Fibroblast of lung (primary cell): ENCODE data around the gene VWDE. TPM values are rescaled to one million over a fixed set of nuclear protein-coding genes. Genes with fewer than 3 reads are reported as not detected.

Experiments used
- DNase-seq, 2 donors: peaks; one replicate each; pipeline versions ENCODE4 v3.0.0 to v3.0.0-alpha.2; 2010; ENCODE audit warnings: low read depth in 2 of 2
- H2AFZ ChIP-seq: 2 replicates; pipeline ENCODE4 v1.5.1; 2012; ENCODE audit warnings: low read length, control low read depth, inconsistent platforms
- H3K27ac ChIP-seq: 2 replicates; pipeline ENCODE4 v1.5.1; 2011; ENCODE audit warnings: low read length, control low read depth; ENCODE audit not compliant: insufficient read depth
- H3K27me3 ChIP-seq: 2 replicates; pipeline ENCODE4 v1.5.1; 2011; ENCODE audit warnings: mild to moderate bottlenecking, low read length; ENCODE audit not compliant: control insufficient read depth, insufficient read depth
- H3K36me3 ChIP-seq: 2 replicates; pipeline ENCODE4 v1.5.1; 2011; ENCODE audit warnings: low read length; ENCODE audit not compliant: control insufficient read depth, insufficient read depth
- H3K4me1 ChIP-seq: 2 replicates; pipeline ENCODE4 v1.5.1; 2011; ENCODE audit warnings: low read length; ENCODE audit not compliant: control insufficient read depth, insufficient read depth; ENCODE audit errors: extremely low read depth
- H3K4me2 ChIP-seq: 2 replicates; pipeline ENCODE4 v1.5.1; 2011; ENCODE audit warnings: low read length, control low read depth; ENCODE audit not compliant: insufficient read depth; ENCODE audit errors: extremely low read depth
- H3K4me3 ChIP-seq, 4 experiments: fragments of 200-600 bp in 1 of 4; sonication (generic) in 1 of 4; replicated peaks in 1 of 4; 2 replicates each; pipeline ENCODE4 v1.5.1; 2011 to 2016; ENCODE audit warnings: low read length in 4 of 4, low read depth in 3 of 4, mild to moderate bottlenecking in 3 of 4, control low read depth in 2 of 4, inconsistent platforms in 1 of 4, mixed read lengths in 1 of 4; ENCODE audit not compliant: insufficient read depth in 1 of 4; ENCODE audit errors: control extremely low read depth in 1 of 4
- H3K79me2 ChIP-seq: 2 replicates; pipeline ENCODE4 v1.5.1; 2012; ENCODE audit warnings: mild to moderate bottlenecking, low read length, inconsistent platforms; ENCODE audit not compliant: control insufficient read depth, insufficient read depth
- H3K9ac ChIP-seq: 2 replicates; pipeline ENCODE4 v1.5.1; 2011; ENCODE audit warnings: mild to moderate bottlenecking, low read length, control low read depth; ENCODE audit not compliant: insufficient read depth
- H3K9me3 ChIP-seq: 2 replicates; pipeline ENCODE4 v1.5.1; 2012; ENCODE audit warnings: low read depth, low read length; ENCODE audit not compliant: control insufficient read depth, insufficient read depth
- H4K20me1 ChIP-seq: 2 replicates; pipeline ENCODE4 v1.5.1; 2011; ENCODE audit warnings: low read length; ENCODE audit not compliant: control insufficient read depth, insufficient read depth; ENCODE audit errors: extremely low read depth
- CTCF ChIP-seq, 2 donors: IDR thresholded peaks in 1 of 2; conservative IDR thresholded peaks in 1 of 2; 1 replicate in 1 of 2; 2 replicates in 1 of 2; pipeline ENCODE4 v1.5.1; 2011 to 2012; ENCODE audit warnings: low read length in 2 of 2, control low read depth in 1 of 2, inconsistent platforms in 1 of 2, low read depth in 1 of 2, mild to moderate bottlenecking in 1 of 2
- EZH2 ChIP-seq: IDR thresholded peaks from 2 replicates; pipeline ENCODE4 v1.5.1; 2012; ENCODE audit warnings: low read length, control low read depth, mild to moderate bottlenecking; ENCODE audit errors: missing control alignments
- polyA plus RNA-seq, 2 donors: library from polyadenylated mRNA; depleted of rRNA in 1 of 2; stranded (reverse) in 1 of 2; unstranded in 1 of 2; fragments of >200 nt; gene quantifications; 2 replicates each; pipeline ENCODE4 v1.2.1, GENCODE V29; 2011 to 2012; ENCODE audit warnings: missing spikeins in 1 of 2
- total RNA-seq: library from RNA; depleted of rRNA; stranded (reverse); fragments of >200 nt; gene quantifications from 2 replicates; pipeline ENCODE4 v1.2.1, GENCODE V29; 2014

VWDE gene
- total and polyA plus RNA-seq, 2 donors (not counting 1 experiment from before 2014, with no cell fraction given): 0.09 to 0.17 TPM

- no peak for TF ChIP-seq EZH2
- no peak for TF ChIP-seq CTCF (conservative IDR thresholded peaks at IDR 0.05 in 1 of 2, IDR thresholded peaks at IDR 0.05 in 1 of 2; ENCODE audit: low read depth in 1 of 2, low read length in 2 of 2)
- DNase-seq: no peak
- Histone ChIP-seq H3K27me3 (no peaks in the 10 kb centered on the region), H3K9ac (no peak overlapping the region), H3K27ac (no peak overlapping the region), H3K4me1 (no peaks in the 10 kb centered on the region), H3K4me2 (no peak overlapping the region), H4K20me1 (no peaks in the 10 kb centered on the region), H2AFZ (no peak overlapping the region), H3K79me2 (no peaks in the 10 kb centered on the region), H3K9me3 (no peaks in the 10 kb centered on the region), H3K4me3 (no peak overlapping the region), H3K36me3 (no peaks in the 10 kb centered on the region)
Measured at GRCh38 chr7:12325646-12326045, 78.0 kb downstream of the VWDE start.

GRCh38 chr7:12323415-12323814 lies 80.2 kb downstream of the VWDE start:
- Histone ChIP-seq H4K20me1 (no peaks in the 10 kb centered on the region), H3K79me2 (no peaks in the 10 kb centered on the region), H3K27ac (no peak overlapping the region), H3K36me3 (no peaks in the 10 kb centered on the region), H2AFZ (no peak overlapping the region), H3K4me2 (no peak overlapping the region), H3K9me3 (no peaks in the 10 kb centered on the region), H3K9ac (no peak overlapping the region), H3K4me3 (no peak overlapping the region), H3K27me3 (no peaks in the 10 kb centered on the region), H3K4me1 (no peaks in the 10 kb centered on the region)
- TF ChIP-seq CTCF (conservative IDR thresholded peaks at IDR 0.05 in 1 of 2, IDR thresholded peaks at IDR 0.05 in 1 of 2; ENCODE audit: low read depth in 1 of 2, low read length in 2 of 2) (no peak), EZH2 (no peak)
- no peak for DNase-seq

GRCh38 chr7:12322903-12323300 lies 80.8 kb downstream of the VWDE start:
- H4K20me1 ChIP-seq: no peaks in the 10 kb centered on the region
- no peaks in the 10 kb centered on the region for H3K36me3 ChIP-seq
- no peak overlapping the region for H3K4me3 ChIP-seq
- H3K27me3 ChIP-seq: no peaks in the 10 kb centered on the region
- TF ChIP-seq CTCF (conservative IDR thresholded peaks at IDR 0.05 in 1 of 2, IDR thresholded peaks at IDR 0.05 in 1 of 2; ENCODE audit: low read depth in 1 of 2, low read length in 2 of 2): no peak
- H3K27ac ChIP-seq: no peak overlapping the region
- no peaks in the 10 kb centered on the region for H3K9me3 ChIP-seq
- no peak overlapping the region for H3K4me2 ChIP-seq
- H3K9ac ChIP-seq: no peak overlapping the region
- DNase-seq: no peak
- H2AFZ ChIP-seq: no peak overlapping the region
- H3K4me1 ChIP-seq: no peaks in the 10 kb centered on the region
- no peaks in the 10 kb centered on the region for H3K79me2 ChIP-seq
